ENCODE data around the gene MS4A10. TPM values are rescaled to one million over a fixed set of nuclear protein-coding genes. Genes with fewer than 3 reads are reported as not detected.

The MS4A10 gene
- total and polyA plus RNA-seq, 2 of the 8 experiments (the other 6 are each of a cell fraction or from before 2014, with no cell fraction given) = not detected

DNA sequence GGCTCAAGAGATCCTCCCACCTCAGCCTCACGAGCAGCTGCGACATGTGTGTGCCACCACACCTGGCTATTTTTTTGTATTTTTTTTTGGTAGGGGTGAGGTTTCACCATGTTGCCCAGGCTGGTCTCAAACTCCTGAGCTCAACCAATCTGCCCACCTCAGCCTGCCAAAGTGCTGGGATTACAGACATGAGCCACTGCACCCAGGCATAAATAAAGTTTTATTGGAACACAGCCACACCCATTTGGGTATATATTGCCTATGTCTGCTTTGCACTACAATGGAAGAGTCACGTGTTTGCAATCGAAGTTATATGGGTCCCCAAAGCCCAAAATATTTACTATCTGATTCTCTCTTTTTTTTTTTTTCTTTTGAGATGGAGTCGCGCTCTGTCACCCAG is 30.2 kb upstream of the MS4A10 start:
- Histone ChIP-seq H2AFZ (ENCODE audit: low read length) (no peak overlapping the region), H3K79me1 (ENCODE audit: low read depth, low read length) (no peaks in the 10 kb centered on the region), H3K14ac (ENCODE audit: insufficient read length) (no peak overlapping the region), H4K5ac (ENCODE audit: insufficient read length, low read depth, low read length) (no peak overlapping the region), H3K56ac (replicated peaks; ENCODE audit: insufficient read length, low read depth, low read length) (no peak overlapping the region), H2BK12ac (ENCODE audit: low read depth, low read length) (no peak overlapping the region), H2BK5ac (ENCODE audit: low read depth, low read length) (no peak overlapping the region), H2BK120ac (replicated peaks; ENCODE audit: low read depth, low read length) (no peak overlapping the region), H3K27me3 (replicated peaks in 1 of 4; ENCODE audit: control insufficient read depth in 3 of 4, extremely low read depth in 1 of 4, insufficient read depth in 3 of 4, low read length in 3 of 4) (no peaks in the 10 kb centered on the region), H3K4me3 (ENCODE audit: extremely low read depth in 1 of 4, insufficient read depth in 2 of 4, low read depth in 3 of 4, low read length in 4 of 4) (no peak overlapping the region), H3K36me3 (ENCODE audit: control insufficient read depth in 2 of 4, insufficient read depth in 4 of 4, low read length in 3 of 4) (no peaks in the 10 kb centered on the region), H3K27ac (ENCODE audit: low read depth, low read length) (no peak overlapping the region), H4K20me1 (replicated peaks in 1 of 2; ENCODE audit: control insufficient read depth in 1 of 2, insufficient read depth in 2 of 2, low read length in 2 of 2) (no peaks in the 10 kb centered on the region), H2BK15ac (ENCODE audit: low read length) (no peak overlapping the region), H3K9ac (replicated peaks in 1 of 4; ENCODE audit: extremely low read depth in 1 of 4, low read depth in 3 of 4, low read length in 3 of 4) (no peak overlapping the region), H3K79me2 (ENCODE audit: control insufficient read depth in 1 of 2, insufficient read depth in 2 of 2, low read length in 2 of 2) (no peaks in the 10 kb centered on the region), H2AK5ac (ENCODE audit: low read depth, low read length) (no peak overlapping the region), H3K4me2 (ENCODE audit: insufficient read depth in 1 of 2, low read depth in 2 of 2, low read length in 2 of 2) (no peak overlapping the region), H4K8ac (ENCODE audit: extremely low read depth, insufficient read depth, low read length) (no peak overlapping the region), H2BK20ac (ENCODE audit: low read length) (no peak overlapping the region), H3K23me2 (ENCODE audit: low read depth, low read length) (no peaks in the 10 kb centered on the region), H3K23ac (ENCODE audit: insufficient read length) (no peak overlapping the region), H3K4me1 (replicated peaks in 1 of 4; ENCODE audit: control insufficient read depth in 3 of 4, insufficient read depth in 4 of 4, low read length in 3 of 4) (no peaks in the 10 kb centered on the region; a peak in 2 of 7 replicates), H3K18ac (ENCODE audit: extremely low read depth, low read length) (no peak overlapping the region), H4K91ac (replicated peaks; ENCODE audit: insufficient read length, low read length) (no peak overlapping the region), H3K9me3 (ENCODE audit: insufficient read depth in 2 of 2, low read depth in 1 of 2, low read length in 1 of 2) (0 out of 4 replicates have a peak, but pooled peaks cover 0 to 4% of the 10 kb centered on the region in 2 experiments), H3K4ac (replicated peaks; ENCODE audit: insufficient read length, low read depth, low read length) (no peak overlapping the region)
- POLR2A ChIA-PET (ENCODE audit: partially characterized antibody) = no interaction called here
- TF ChIP-seq, protein P1, sequence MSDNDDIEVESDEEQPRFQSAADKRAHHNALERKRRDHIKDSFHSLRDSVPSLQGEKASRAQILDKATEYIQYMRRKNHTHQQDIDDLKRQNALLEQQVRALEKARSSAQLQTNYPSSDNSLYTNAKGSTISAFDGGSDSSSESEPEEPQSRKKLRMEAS (IDR thresholded peaks at IDR 0.05) = no peak
- no peak for TF ChIP-seq CTBP2 (IDR thresholded peaks at IDR 0.05; ENCODE audit: borderline replicate concordance, insufficient read depth, insufficient read length, low read length)
- CTCF ChIA-PET (ENCODE audit: partially characterized antibody) = interaction anchor here (1.3 to 3.2 kb wide), 5 partner anchors 9 to 54 kb away, joined by 5 to 35 read pairs (median 13); partner anchors contain the start of gene MS4A8
- DNase-seq (ENCODE audit: low read depth in 1 of 2, low spot score in 2 of 2) = no peak
- 95% methylated on average over 4 of the region's 6 CpGs; no CpG with 5 or more reads in 1 of the 2 experiments for WGBS, 2 experiments (ENCODE audit: extremely low coverage in 1 of 2, insufficient coverage in 1 of 2, insufficient read length in 1 of 2, insufficient replicate concordance in 2 of 2, low coverage in 1 of 2, low lambda C conversion rate in 2 of 2, missing lambda C conversion rate in 1 of 2)
- no peak for FAIRE-seq

All from H1 (cell line).